ENCODE results near the gene COQ10A.
"Not testable (repeated sequence)": the region's sequence is repeated elsewhere in the genome, so short reads cannot be mapped to it uniquely, and the experiment has no call there.

Gene COQ10A

GRCh38 chr12:56258068-56258819 lies 8.5 kb upstream of the COQ10A start, which contains the start of gene ANKRD52:
Gene ANKRD52, minus strand, starts transcription at chr12:56258384. Its CDS starts 115 bp downstream, at chr12:56258269.
- no peaks in the 10 kb centered on the region for H3K27me3 ChIP-seq (ENCODE audit: control insufficient read depth in 1 of 2, insufficient read depth in 2 of 2, low read length in 2 of 2)
- H3K4me1 ChIP-seq (ENCODE audit: control insufficient read depth, insufficient read depth, low read length), result peaks cover 28% of the 10 kb centered on the region
- H3K27ac ChIP-seq (ENCODE audit: low read length), result peak within 1 kb of the TSS; percentile 79
- peak within 1 kb of the TSS; percentile 83 to 92 for H3K9ac ChIP-seq (ENCODE audit: low read length in 2 of 2)
- no peaks in the 10 kb centered on the region for H3K9me3 ChIP-seq (ENCODE audit: control insufficient read depth in 2 of 2, low read length in 2 of 2)
- peaks cover 27 to 29% of the 10 kb centered on the region in 2 donors for H3K36me3 ChIP-seq (ENCODE audit: control insufficient read depth in 2 of 2, insufficient read depth in 2 of 2, low read length in 2 of 2)
- H3K4me3 ChIP-seq (ENCODE audit: low read length in 2 of 2), result peak within 1 kb of the TSS; percentile 88 to 96

- H3K27ac ChIP-seq (ENCODE audit: low read length), result peak overlapping the region; percentile 79
- peak overlapping the region; percentile 75 to 80 for H3K9ac ChIP-seq (ENCODE audit: low read length in 2 of 2)
- no peaks in the 10 kb centered on the region for H3K27me3 ChIP-seq (ENCODE audit: control insufficient read depth in 1 of 2, insufficient read depth in 2 of 2, low read length in 2 of 2)
- no peaks in the 10 kb centered on the region for H3K9me3 ChIP-seq (ENCODE audit: control insufficient read depth in 2 of 2, low read length in 2 of 2)
- H3K36me3 ChIP-seq (ENCODE audit: control insufficient read depth in 2 of 2, insufficient read depth in 2 of 2, low read length in 2 of 2), result peaks cover 22 to 23% of the 10 kb centered on the region in 2 donors
- H3K4me1 ChIP-seq (ENCODE audit: control insufficient read depth, insufficient read depth, low read length), result peaks cover 28% of the 10 kb centered on the region
- peak overlapping the region; percentile 88 to 91 for H3K4me3 ChIP-seq (ENCODE audit: low read length in 2 of 2)
These were observed 7.9 kb upstream of the COQ10A start for GRCh38 chr12:56258820-56259183.

DNA sequence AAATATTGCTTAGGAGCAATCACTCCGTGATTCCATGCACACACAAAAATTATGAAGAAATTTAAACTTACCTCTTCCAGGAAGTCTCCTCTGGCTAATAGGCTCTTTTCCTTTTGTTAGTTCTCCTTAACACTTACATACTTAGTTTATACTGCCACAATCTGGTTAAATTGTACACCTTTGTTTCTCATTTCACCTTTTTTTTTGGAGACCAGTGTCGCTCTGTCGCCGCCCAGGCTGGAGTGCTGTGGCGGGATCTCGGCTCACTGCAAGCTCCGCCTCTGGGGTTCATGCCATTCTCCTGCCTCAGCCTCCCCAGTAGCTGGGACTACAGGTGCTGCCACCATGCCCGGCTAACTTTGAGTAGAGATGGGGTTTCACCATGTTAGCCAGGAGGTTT lies 6.4 kb upstream of the COQ10A start:
- Histone ChIP-seq H3K36me3 (ENCODE audit: control insufficient read depth in 2 of 2, insufficient read depth in 2 of 2, low read length in 2 of 2) (peaks cover 9 to 13% of the 10 kb centered on the region in 2 donors), H3K9me3 (ENCODE audit: control insufficient read depth in 2 of 2, low read length in 2 of 2) (no peaks in the 10 kb centered on the region), H3K9ac (ENCODE audit: low read length in 2 of 2) (no peak overlapping the region), H3K27me3 (ENCODE audit: control insufficient read depth in 1 of 2, insufficient read depth in 2 of 2, low read length in 2 of 2) (no peaks in the 10 kb centered on the region), H3K4me3 (ENCODE audit: low read length in 2 of 2) (no peak overlapping the region), H3K4me1 (ENCODE audit: control insufficient read depth, insufficient read depth, low read length) (peaks cover 28% of the 10 kb centered on the region), H3K27ac (ENCODE audit: low read length) (no peak overlapping the region)

- H3K27ac ChIP-seq (ENCODE audit: low read length), result no peak overlapping the region
- H3K36me3 ChIP-seq (ENCODE audit: control insufficient read depth in 2 of 2, insufficient read depth in 2 of 2, low read length in 2 of 2), result peaks cover 3 to 8% of the 10 kb centered on the region in 2 donors
- peaks cover 26% of the 10 kb centered on the region for H3K4me1 ChIP-seq (ENCODE audit: control insufficient read depth, insufficient read depth, low read length)
- no peaks in the 10 kb centered on the region for H3K9me3 ChIP-seq (ENCODE audit: control insufficient read depth in 2 of 2, low read length in 2 of 2)
- H3K4me3 ChIP-seq (ENCODE audit: low read length in 2 of 2), result no peak overlapping the region
- no peaks in the 10 kb centered on the region for H3K27me3 ChIP-seq (ENCODE audit: control insufficient read depth in 1 of 2, insufficient read depth in 2 of 2, low read length in 2 of 2)
- H3K9ac ChIP-seq (ENCODE audit: low read length in 2 of 2), result no peak overlapping the region
These were observed 5.8 kb upstream of the COQ10A start for GRCh38 chr12:56260921-56261320.

DNA sequence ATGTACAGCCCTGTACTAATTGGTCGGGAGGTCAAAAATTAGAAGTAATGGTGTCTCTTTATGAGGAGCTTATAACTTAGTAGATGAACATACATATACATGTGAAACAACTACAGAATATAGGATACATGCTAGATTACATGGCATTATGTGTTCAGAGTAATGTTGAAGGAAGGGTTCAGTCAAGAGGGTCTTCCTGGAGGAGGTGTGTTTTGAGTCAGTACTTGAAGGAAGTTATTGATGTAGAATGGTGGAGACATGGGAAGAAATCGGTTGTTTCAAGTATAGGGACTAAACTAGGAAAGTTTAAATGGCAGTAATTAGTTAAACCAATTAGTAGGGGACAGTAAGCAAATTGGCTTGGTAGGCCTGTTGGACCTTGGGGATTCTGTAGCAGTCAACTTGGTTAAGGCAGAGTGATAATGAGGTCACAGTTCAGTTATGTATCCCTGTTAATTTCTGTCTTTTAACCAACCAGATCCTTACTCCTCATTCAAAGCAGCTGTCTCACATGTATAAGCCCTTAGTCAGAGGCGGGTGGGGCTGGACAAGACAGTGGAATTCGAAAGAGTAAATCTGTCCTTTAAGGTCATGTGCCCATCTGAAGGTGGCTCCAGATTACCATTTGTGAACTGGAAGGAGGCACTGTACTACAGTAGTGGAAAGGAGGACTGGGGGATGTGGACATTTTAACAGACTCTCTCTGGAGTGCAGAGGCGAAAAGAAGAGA lies 5.1 kb upstream of the COQ10A start:
- Histone ChIP-seq H3K9ac (ENCODE audit: low read length in 2 of 2) (no peak overlapping the region), H3K9me3 (ENCODE audit: control insufficient read depth in 2 of 2, low read length in 2 of 2) (no peaks in the 10 kb centered on the region), H3K4me1 (ENCODE audit: control insufficient read depth, insufficient read depth, low read length) (peaks cover 25% of the 10 kb centered on the region), H3K36me3 (ENCODE audit: control insufficient read depth in 2 of 2, insufficient read depth in 2 of 2, low read length in 2 of 2) (peaks cover 0 to 3% of the 10 kb centered on the region in 2 donors), H3K27me3 (ENCODE audit: control insufficient read depth in 1 of 2, insufficient read depth in 2 of 2, low read length in 2 of 2) (no peaks in the 10 kb centered on the region), H3K4me3 (ENCODE audit: low read length in 2 of 2) (no peak overlapping the region), H3K27ac (ENCODE audit: low read length) (no peak overlapping the region)

GRCh38 chr12:56262955-56263354 lies 3.8 kb upstream of the COQ10A start:
- not testable (repeated sequence) for H3K4me3 ChIP-seq (ENCODE audit: low read length in 2 of 2); H3K27me3 ChIP-seq (ENCODE audit: control insufficient read depth in 1 of 2, insufficient read depth in 2 of 2, low read length in 2 of 2); H3K9ac ChIP-seq (ENCODE audit: low read length in 2 of 2); H3K36me3 ChIP-seq (ENCODE audit: control insufficient read depth in 2 of 2, insufficient read depth in 2 of 2, low read length in 2 of 2); H3K27ac ChIP-seq (ENCODE audit: low read length); H3K9me3 ChIP-seq (ENCODE audit: control insufficient read depth in 2 of 2, low read length in 2 of 2)
- peaks cover 24% of the 10 kb centered on the region for H3K4me1 ChIP-seq (ENCODE audit: control insufficient read depth, insufficient read depth, low read length)

DNA sequence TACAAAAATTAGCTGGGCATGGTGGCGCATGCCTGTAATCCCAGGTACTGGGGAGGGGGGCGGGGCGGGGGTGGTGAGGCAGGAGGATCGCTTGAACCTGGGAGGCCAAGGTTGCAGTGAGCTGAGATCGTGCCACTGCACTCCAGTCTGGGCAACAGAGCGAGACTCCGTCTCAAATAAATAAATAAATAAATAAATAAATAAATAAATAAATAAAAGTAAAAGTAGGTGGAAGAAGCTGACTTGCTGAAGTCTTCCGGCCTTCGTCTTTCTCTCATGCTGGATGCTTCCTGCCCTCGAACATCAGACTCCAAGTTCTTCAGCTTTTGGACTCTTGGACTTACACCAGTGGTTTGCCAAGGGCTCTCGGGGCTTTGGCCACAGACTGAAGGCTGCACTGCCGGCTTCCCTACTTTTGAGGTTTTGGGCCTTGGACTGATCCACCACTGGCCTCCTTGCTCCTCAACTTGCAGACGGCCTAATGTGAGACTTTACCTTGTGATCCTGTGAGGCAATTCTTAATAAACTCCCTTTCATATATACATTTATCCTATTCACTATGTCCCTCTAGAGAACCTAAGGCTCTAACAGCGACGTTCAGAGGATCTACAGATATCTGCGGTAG lies 562 bp upstream of the COQ10A start:
- not testable (repeated sequence) for H3K27me3 ChIP-seq (ENCODE audit: control insufficient read depth in 1 of 2, insufficient read depth in 2 of 2, low read length in 2 of 2); H3K9me3 ChIP-seq (ENCODE audit: control insufficient read depth in 2 of 2, low read length in 2 of 2)
- Histone ChIP-seq H3K27ac (ENCODE audit: low read length) (peak overlapping the region; percentile 92), H3K36me3 (ENCODE audit: control insufficient read depth in 2 of 2, insufficient read depth in 2 of 2, low read length in 2 of 2) (peaks cover 9 to 14% of the 10 kb centered on the region in 2 donors), H3K4me1 (ENCODE audit: control insufficient read depth, insufficient read depth, low read length) (peaks cover 19% of the 10 kb centered on the region), H3K4me3 (ENCODE audit: low read length in 2 of 2) (peak overlapping the region; percentile 56 to 86), H3K9ac (ENCODE audit: low read length in 2 of 2) (peak overlapping the region; percentile 65 to 91)

DNA sequence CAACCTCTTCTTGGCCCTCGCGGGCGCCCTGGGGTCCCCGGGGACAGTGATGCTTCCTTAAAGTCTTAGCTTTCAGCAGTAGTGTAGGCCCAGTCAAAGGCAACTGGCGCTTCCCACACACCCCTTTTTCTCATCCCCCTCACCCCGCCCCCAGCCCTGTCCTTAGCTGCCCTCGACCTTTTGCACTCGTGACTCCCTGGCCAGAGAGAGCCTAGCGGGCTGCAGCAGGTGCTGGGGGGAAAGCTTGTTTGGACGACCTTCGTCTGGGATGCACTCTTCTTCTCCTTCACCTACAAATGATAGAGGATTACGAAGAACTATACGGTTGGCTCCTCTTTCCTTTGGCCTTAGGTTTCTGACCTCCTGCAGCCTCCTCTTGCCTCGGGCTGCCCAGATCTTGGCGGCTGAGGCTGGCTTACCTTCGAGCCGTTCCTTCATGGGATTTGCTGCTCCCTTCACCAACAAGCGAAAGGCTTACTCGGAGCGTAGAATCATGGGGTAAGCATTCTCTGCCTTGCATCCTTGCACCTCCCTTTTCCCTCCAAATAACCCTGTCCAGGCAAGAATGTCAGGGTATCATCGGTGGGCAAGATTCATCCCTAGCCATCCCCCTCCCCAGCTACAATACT lies 815 bp downstream of the COQ10A start:
- H3K36me3 ChIP-seq (ENCODE audit: control insufficient read depth in 2 of 2, insufficient read depth in 2 of 2, low read length in 2 of 2), result peaks cover 12 to 14% of the 10 kb centered on the region in 2 donors
- no peaks in the 10 kb centered on the region for H3K9me3 ChIP-seq (ENCODE audit: control insufficient read depth in 2 of 2, low read length in 2 of 2)
- peak overlapping the region; percentile 92 for H3K27ac ChIP-seq (ENCODE audit: low read length)
- H3K27me3 ChIP-seq (ENCODE audit: control insufficient read depth in 1 of 2, insufficient read depth in 2 of 2, low read length in 2 of 2), result no peaks in the 10 kb centered on the region
- H3K4me1 ChIP-seq (ENCODE audit: control insufficient read depth, insufficient read depth, low read length), result peaks cover 19% of the 10 kb centered on the region
- H3K9ac ChIP-seq (ENCODE audit: low read length in 2 of 2), result peak overlapping the region; percentile 65 to 85
- peak overlapping the region; percentile 56 to 86 for H3K4me3 ChIP-seq (ENCODE audit: low read length in 2 of 2)

DNA sequence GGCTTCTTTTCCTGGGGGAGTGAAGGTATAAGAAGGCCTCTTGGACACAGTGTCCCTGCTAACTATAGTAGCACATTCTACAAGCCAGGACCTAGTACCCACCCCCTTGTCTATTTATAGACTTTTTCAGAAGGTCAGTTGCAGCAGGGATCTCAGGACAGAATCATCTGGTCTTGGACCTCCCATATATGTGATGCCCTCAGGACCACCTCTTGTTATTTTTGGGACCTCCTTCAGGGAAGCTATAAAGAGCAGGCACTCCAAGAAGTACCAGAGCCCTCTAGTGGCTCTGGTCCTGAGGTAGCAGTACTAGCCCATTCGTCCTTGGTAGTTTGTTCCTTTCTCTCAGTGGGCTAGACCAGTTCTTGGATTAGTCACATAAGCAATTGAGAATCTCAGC lies 4.3 kb downstream of the COQ10A start:
- H3K27me3 ChIP-seq (ENCODE audit: control insufficient read depth in 1 of 2, insufficient read depth in 2 of 2, low read length in 2 of 2), result no peaks in the 10 kb centered on the region
- H3K27ac ChIP-seq (ENCODE audit: low read length), result peak overlapping the region; percentile 18
- peak overlapping the region in 1 of 2 donors; percentile 16 for H3K9ac ChIP-seq (ENCODE audit: low read length in 2 of 2)
- no peak overlapping the region for H3K4me3 ChIP-seq (ENCODE audit: low read length in 2 of 2)
- H3K36me3 ChIP-seq (ENCODE audit: control insufficient read depth in 2 of 2, insufficient read depth in 2 of 2, low read length in 2 of 2), result peaks cover 38 to 42% of the 10 kb centered on the region in 2 donors
- no peaks in the 10 kb centered on the region for H3K9me3 ChIP-seq (ENCODE audit: control insufficient read depth in 2 of 2, low read length in 2 of 2)
- H3K4me1 ChIP-seq (ENCODE audit: control insufficient read depth, insufficient read depth, low read length), result peaks cover 19% of the 10 kb centered on the region

- not testable (repeated sequence) for H3K4me3 ChIP-seq (ENCODE audit: low read length in 2 of 2); H3K9me3 ChIP-seq (ENCODE audit: control insufficient read depth in 2 of 2, low read length in 2 of 2); H3K27me3 ChIP-seq (ENCODE audit: control insufficient read depth in 1 of 2, insufficient read depth in 2 of 2, low read length in 2 of 2); H3K4me1 ChIP-seq (ENCODE audit: control insufficient read depth, insufficient read depth, low read length); H3K9ac ChIP-seq (ENCODE audit: low read length in 2 of 2); H3K27ac ChIP-seq (ENCODE audit: low read length)
- peaks cover 43 to 45% of the 10 kb centered on the region in 2 donors for H3K36me3 ChIP-seq (ENCODE audit: control insufficient read depth in 2 of 2, insufficient read depth in 2 of 2, low read length in 2 of 2)
These were observed 5.7 kb downstream of the COQ10A start for GRCh38 chr12:56272468-56272867.
